HL-60 (cell line): ENCODE data around the gene RUNX2.

Experiments
- GABPA ChIP-seq: IDR thresholded peaks from 2 replicates; pipeline ENCODE4 v1.6.1; 2012; ENCODE audit warnings: low read depth
- POLR2AphosphoS5 ChIP-seq: IDR thresholded peaks from 2 replicates; pipeline ENCODE4 v1.6.1; 2012; ENCODE audit warnings: low read depth
- REST ChIP-seq: IDR thresholded peaks from 2 replicates; pipeline ENCODE4 v1.6.1; 2012; ENCODE audit warnings: low read depth; ENCODE audit not compliant: insufficient replicate concordance
- TF ChIP-seq, protein P1 (sequence below): IDR thresholded peaks from one replicate; pipeline ENCODE4 v1.5.1; 2011; ENCODE audit warnings: low read length, control low read depth, inconsistent platforms; ENCODE audit not compliant: insufficient read depth

DNA sequence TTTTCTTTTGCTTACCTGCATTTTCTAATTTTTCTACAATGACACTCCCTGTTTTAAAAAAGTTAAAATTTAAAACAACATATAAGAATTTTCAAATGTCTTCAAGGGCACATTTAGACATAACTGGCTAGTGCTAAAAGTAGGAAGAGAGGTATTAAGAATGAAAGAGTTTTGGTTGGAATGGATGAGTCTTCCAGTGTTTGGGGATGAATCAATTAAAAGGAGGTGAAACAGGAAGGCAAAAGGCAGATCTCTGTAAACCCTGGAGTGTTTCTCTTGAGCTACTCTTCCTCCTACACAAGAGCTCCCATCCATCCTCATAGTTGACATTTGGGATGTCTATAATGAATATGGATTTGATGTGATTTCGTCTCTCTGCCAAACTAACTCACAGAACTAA lies 288.1 kb downstream of the RUNX2 start:
- no peak for TF ChIP-seq POLR2AphosphoS5
- TF ChIP-seq, protein P1, sequence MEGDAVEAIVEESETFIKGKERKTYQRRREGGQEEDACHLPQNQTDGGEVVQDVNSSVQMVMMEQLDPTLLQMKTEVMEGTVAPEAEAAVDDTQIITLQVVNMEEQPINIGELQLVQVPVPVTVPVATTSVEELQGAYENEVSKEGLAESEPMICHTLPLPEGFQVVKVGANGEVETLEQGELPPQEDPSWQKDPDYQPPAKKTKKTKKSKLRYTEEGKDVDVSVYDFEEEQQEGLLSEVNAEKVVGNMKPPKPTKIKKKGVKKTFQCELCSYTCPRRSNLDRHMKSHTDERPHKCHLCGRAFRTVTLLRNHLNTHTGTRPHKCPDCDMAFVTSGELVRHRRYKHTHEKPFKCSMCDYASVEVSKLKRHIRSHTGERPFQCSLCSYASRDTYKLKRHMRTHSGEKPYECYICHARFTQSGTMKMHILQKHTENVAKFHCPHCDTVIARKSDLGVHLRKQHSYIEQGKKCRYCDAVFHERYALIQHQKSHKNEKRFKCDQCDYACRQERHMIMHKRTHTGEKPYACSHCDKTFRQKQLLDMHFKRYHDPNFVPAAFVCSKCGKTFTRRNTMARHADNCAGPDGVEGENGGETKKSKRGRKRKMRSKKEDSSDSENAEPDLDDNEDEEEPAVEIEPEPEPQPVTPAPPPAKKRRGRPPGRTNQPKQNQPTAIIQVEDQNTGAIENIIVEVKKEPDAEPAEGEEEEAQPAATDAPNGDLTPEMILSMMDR = no peak
- no peak for TF ChIP-seq REST
- no peak for TF ChIP-seq GABPA
